ENCODE results near the gene ADAMTS17. TPM values are rescaled to one million over a fixed set of nuclear protein-coding genes. Genes with fewer than 3 reads are reported as not detected.

The ADAMTS17 gene
- 7.6 TPM for total RNA-seq

GRCh38 chr15:100341750-100342560 lies at the start of gene ADAMTS17:
TSS of gene ADAMTS17 (minus strand) at chr15:100341975. CDS start at chr15:100341899, 76 bp downstream.
- Histone ChIP-seq H3K4me3 (ENCODE audit: low read length) (peak within 1 kb of the TSS; percentile 44), H3K9me3 (ENCODE audit: low read depth, low read length) (no peaks in the 10 kb centered on the region), H3K4me1 (ENCODE audit: insufficient read depth, low read length) (peaks cover 11% of the 10 kb centered on the region), H3K27me3 (ENCODE audit: insufficient read depth, low read length) (peaks cover 43% of the 10 kb centered on the region)

- Histone ChIP-seq H3K4me3 (ENCODE audit: low read length) (no peak overlapping the region), H3K4me1 (ENCODE audit: insufficient read depth, low read length) (peaks cover 5% of the 10 kb centered on the region), H3K27me3 (ENCODE audit: insufficient read depth, low read length) (no peaks in the 10 kb centered on the region), H3K9me3 (ENCODE audit: low read depth, low read length) (peaks cover 6% of the 10 kb centered on the region)
Measured at GRCh38 chr15:100385300-100386050, 43.7 kb upstream of the ADAMTS17 start.

GRCh38 chr15:100384108-100384410 lies 42.3 kb upstream of the ADAMTS17 start:
- no peaks in the 10 kb centered on the region for H3K27me3 ChIP-seq (ENCODE audit: insufficient read depth, low read length)
- peaks cover 5% of the 10 kb centered on the region for H3K4me1 ChIP-seq (ENCODE audit: insufficient read depth, low read length)
- H3K9me3 ChIP-seq (ENCODE audit: low read depth, low read length), result peaks cover 9% of the 10 kb centered on the region
- no peak overlapping the region for H3K4me3 ChIP-seq (ENCODE audit: low read length)

GRCh38 chr15:100383302-100384107 lies 41.7 kb upstream of the ADAMTS17 start:
- H3K27me3 ChIP-seq (ENCODE audit: insufficient read depth, low read length), result no peaks in the 10 kb centered on the region
- peaks cover 9% of the 10 kb centered on the region for H3K9me3 ChIP-seq (ENCODE audit: low read depth, low read length)
- peaks cover 5% of the 10 kb centered on the region for H3K4me1 ChIP-seq (ENCODE audit: insufficient read depth, low read length)
- H3K4me3 ChIP-seq (ENCODE audit: low read length), result no peak overlapping the region

GRCh38 chr15:100373942-100374341 lies 32.2 kb upstream of the ADAMTS17 start:
- no peak overlapping the region for H3K4me3 ChIP-seq (ENCODE audit: low read length)
- peaks cover 4% of the 10 kb centered on the region for H3K9me3 ChIP-seq (ENCODE audit: low read depth, low read length)
- H3K4me1 ChIP-seq (ENCODE audit: insufficient read depth, low read length), result no peaks in the 10 kb centered on the region
- peaks cover 43% of the 10 kb centered on the region for H3K27me3 ChIP-seq (ENCODE audit: insufficient read depth, low read length)

- Histone ChIP-seq H3K4me3 (ENCODE audit: low read length) (no peak overlapping the region), H3K4me1 (ENCODE audit: insufficient read depth, low read length) (no peaks in the 10 kb centered on the region), H3K9me3 (ENCODE audit: low read depth, low read length) (peaks cover 4% of the 10 kb centered on the region), H3K27me3 (ENCODE audit: insufficient read depth, low read length) (peaks cover 43% of the 10 kb centered on the region)
Measured at GRCh38 chr15:100373120-100373896, 31.5 kb upstream of the ADAMTS17 start.

GRCh38 chr15:100372739-100373119 lies 31.0 kb upstream of the ADAMTS17 start:
- no peak overlapping the region for H3K4me3 ChIP-seq (ENCODE audit: low read length)
- H3K9me3 ChIP-seq (ENCODE audit: low read depth, low read length), result peaks cover 4% of the 10 kb centered on the region
- H3K27me3 ChIP-seq (ENCODE audit: insufficient read depth, low read length), result peaks cover 43% of the 10 kb centered on the region
- H3K4me1 ChIP-seq (ENCODE audit: insufficient read depth, low read length), result no peaks in the 10 kb centered on the region

GRCh38 chr15:100355342-100355741 lies 13.6 kb upstream of the ADAMTS17 start:
- H3K4me1 ChIP-seq (ENCODE audit: insufficient read depth, low read length), result peaks cover 11% of the 10 kb centered on the region
- no peak overlapping the region for H3K4me3 ChIP-seq (ENCODE audit: low read length)
- no peaks in the 10 kb centered on the region for H3K9me3 ChIP-seq (ENCODE audit: low read depth, low read length)
- H3K27me3 ChIP-seq (ENCODE audit: insufficient read depth, low read length), result peaks cover 29% of the 10 kb centered on the region

- Histone ChIP-seq H3K4me1 (ENCODE audit: insufficient read depth, low read length) (peaks cover 19% of the 10 kb centered on the region), H3K9me3 (ENCODE audit: low read depth, low read length) (no peaks in the 10 kb centered on the region), H3K27me3 (ENCODE audit: insufficient read depth, low read length) (peaks cover 29% of the 10 kb centered on the region), H3K4me3 (ENCODE audit: low read length) (no peak overlapping the region)
Measured at GRCh38 chr15:100353449-100353848, 11.7 kb upstream of the ADAMTS17 start.

GRCh38 chr15:100350434-100351226 lies 8.9 kb upstream of the ADAMTS17 start:
- Histone ChIP-seq H3K4me3 (ENCODE audit: low read length) (peak overlapping the region; percentile 69), H3K27me3 (ENCODE audit: insufficient read depth, low read length) (peaks cover 13% of the 10 kb centered on the region), H3K4me1 (ENCODE audit: insufficient read depth, low read length) (peaks cover 19% of the 10 kb centered on the region), H3K9me3 (ENCODE audit: low read depth, low read length) (no peaks in the 10 kb centered on the region)

- Histone ChIP-seq H3K4me3 (ENCODE audit: low read length) (peak overlapping the region; percentile 69), H3K4me1 (ENCODE audit: insufficient read depth, low read length) (peaks cover 19% of the 10 kb centered on the region), H3K9me3 (ENCODE audit: low read depth, low read length) (no peaks in the 10 kb centered on the region), H3K27me3 (ENCODE audit: insufficient read depth, low read length) (peaks cover 10% of the 10 kb centered on the region)
Measured at GRCh38 chr15:100349696-100350433, 8.1 kb upstream of the ADAMTS17 start.

GRCh38 chr15:100349321-100349695 lies 7.5 kb upstream of the ADAMTS17 start:
- Histone ChIP-seq H3K4me3 (ENCODE audit: low read length) (peak overlapping the region; percentile 69), H3K27me3 (ENCODE audit: insufficient read depth, low read length) (peaks cover 13% of the 10 kb centered on the region), H3K9me3 (ENCODE audit: low read depth, low read length) (no peaks in the 10 kb centered on the region), H3K4me1 (ENCODE audit: insufficient read depth, low read length) (peaks cover 19% of the 10 kb centered on the region)

GRCh38 chr15:100348578-100348977 lies 6.8 kb upstream of the ADAMTS17 start:
- no peak overlapping the region for H3K4me3 ChIP-seq (ENCODE audit: low read length)
- peaks cover 16% of the 10 kb centered on the region for H3K4me1 ChIP-seq (ENCODE audit: insufficient read depth, low read length)
- H3K27me3 ChIP-seq (ENCODE audit: insufficient read depth, low read length), result peaks cover 19% of the 10 kb centered on the region
- no peaks in the 10 kb centered on the region for H3K9me3 ChIP-seq (ENCODE audit: low read depth, low read length)
